WTC11 (cell line): ENCODE data around the gene ZNHIT3. TPM values are rescaled to one million over a fixed set of nuclear protein-coding genes. Genes with fewer than 3 reads are reported as not detected.
"Not testable (repeated sequence)": the region's sequence is repeated elsewhere in the genome, so short reads cannot be mapped to it uniquely, and the experiment has no call there.

Experiments used
- ATAC-seq: fragments of 200-7000 bp; cut with Tn5 transposase; 2 replicates; pipeline ENCODE4 v1.10.0; 2021; ENCODE audit warnings: mild to moderate bottlenecking, moderate library complexity
- CTCF ChIA-PET: fragments of 300-600 bp; sonication (Branson Sonifier 250); formaldehyde crosslinking; loops from one replicate; lab custom pipeline; 2021; ENCODE audit warnings: antibody characterized with exemption; lab: Charles Lee
- POLR2A ChIA-PET: fragments of 350-600 bp; sonication (Branson Sonifier 250); formaldehyde crosslinking; loops from one replicate; lab custom pipeline; 2021; ENCODE audit warnings: antibody characterized with exemption; lab: Charles Lee
- DNase-seq: peaks from one replicate; pipeline ENCODE4 v3.0.0; 2021; ENCODE audit warnings: low spot score
- H3K27ac Mint-ChIP-seq: 2 replicates; pipeline ENCODE4 v1.8.0; 2021; ENCODE audit warnings: mixed read lengths
- H3K27me3 Mint-ChIP-seq: 2 replicates; pipeline ENCODE4 v1.8.0; 2021; ENCODE audit warnings: low read depth, mild to moderate bottlenecking, moderate library complexity, mixed read lengths
- H3K36me3 Mint-ChIP-seq: 2 replicates; pipeline ENCODE4 v1.8.0; 2021; ENCODE audit warnings: mixed read lengths
- H3K4me1 Mint-ChIP-seq: 2 replicates; pipeline ENCODE4 v1.8.0; 2022; ENCODE audit warnings: mixed read lengths
- H3K4me3 Mint-ChIP-seq: 2 replicates; pipeline ENCODE4 v1.8.0; 2021; ENCODE audit warnings: mild to moderate bottlenecking, moderate library complexity, mixed read lengths
- H3K9me3 Mint-ChIP-seq: 2 replicates; pipeline ENCODE4 v1.8.0; 2021; ENCODE audit warnings: mixed read lengths
- ARID4B ChIP-seq: sonication (generic); formaldehyde crosslinking; IDR thresholded peaks from 2 replicates; pipeline ENCODE4 v1.8.0; 2023; ENCODE audit warnings: missing genetic modification reagents, mild to moderate bottlenecking, borderline replicate concordance
- ATF1 ChIP-seq: sonication (generic); formaldehyde crosslinking; IDR thresholded peaks from 2 replicates; pipeline ENCODE4 v1.8.1; 2023; ENCODE audit warnings: mild to moderate bottlenecking, moderate library complexity, missing genetic modification reagents
- CBFB ChIP-seq: sonication (generic); formaldehyde crosslinking; IDR thresholded peaks from 2 replicates; pipeline ENCODE4 v1.8.1; 2022; ENCODE audit warnings: mild to moderate bottlenecking, low read depth, missing genetic modification reagents
- GTF2I ChIP-seq: fragments of 250-450 bp; sonication (Bioruptor Pico); conservative IDR thresholded peaks from 2 replicates; pipeline ENCODE4 v1.4.0; 2021; ENCODE audit warnings: mild to moderate bottlenecking
- MYBL2 ChIP-seq: sonication (generic); formaldehyde crosslinking; IDR thresholded peaks from 2 replicates; pipeline ENCODE4 v1.8.1; 2023; ENCODE audit warnings: mild to moderate bottlenecking, moderate library complexity, missing genetic modification reagents
- NFYB ChIP-seq: sonication (generic); formaldehyde crosslinking; conservative IDR thresholded peaks from 2 replicates; pipeline ENCODE4 v1.8.0; 2022; ENCODE audit warnings: low read depth, missing genetic modification reagents
- NR3C1 ChIP-seq: sonication (generic); formaldehyde crosslinking; conservative IDR thresholded peaks from 2 replicates; pipeline ENCODE4 v1.8.1; 2023; ENCODE audit warnings: low read depth, mild to moderate bottlenecking, missing genetic modification reagents
- PRRX2 ChIP-seq: fragments of 250-450 bp; sonication (Bioruptor Pico); IDR thresholded peaks from 2 replicates; pipeline ENCODE4 v1.8.0; 2021; ENCODE audit warnings: mild to moderate bottlenecking
- USF2 ChIP-seq: sonication (generic); formaldehyde crosslinking; IDR thresholded peaks from 2 replicates; pipeline ENCODE4 v1.8.1; 2023; ENCODE audit warnings: mild to moderate bottlenecking, missing genetic modification reagents, moderate library complexity
- ZBTB21 ChIP-seq: sonication (generic); formaldehyde crosslinking; IDR thresholded peaks from 2 replicates; pipeline ENCODE4 v1.8.1; 2023; ENCODE audit warnings: mild to moderate bottlenecking, missing genetic modification reagents, borderline replicate concordance
- ZNF121 ChIP-seq: sonication (generic); formaldehyde crosslinking; IDR thresholded peaks from 2 replicates; pipeline ENCODE4 v1.8.0; 2023; ENCODE audit warnings: missing genetic modification reagents
- ZNF232 ChIP-seq: sonication (generic); formaldehyde crosslinking; IDR thresholded peaks from 2 replicates; pipeline ENCODE4 v1.8.0; 2022; ENCODE audit warnings: mild to moderate bottlenecking, missing genetic modification reagents
- ZNF396 ChIP-seq: fragments of 250-450 bp; sonication (Bioruptor Pico); IDR thresholded peaks from 2 replicates; pipeline ENCODE4 v1.8.0; 2021; ENCODE audit warnings: mild to moderate bottlenecking, moderate library complexity, borderline replicate concordance
- ZNF425 ChIP-seq: fragments of 250-450 bp; sonication (Bioruptor Pico); conservative IDR thresholded peaks from 2 replicates; pipeline ENCODE4 v1.9.0; 2021; ENCODE audit warnings: mild to moderate bottlenecking
- ZNF532 ChIP-seq: fragments of 250-450 bp; sonication (Bioruptor Pico); IDR thresholded peaks from 2 replicates; pipeline ENCODE4 v1.9.0; 2021; ENCODE audit warnings: mild to moderate bottlenecking, borderline replicate concordance
- total RNA-seq: library from RNA; stranded (reverse); gene quantifications from 3 replicates; pipeline ENCODE4 v1.2.3, GENCODE V29; 2021

Gene ZNHIT3
- total RNA-seq, 1 experiment from 2014 or later: 47.0 TPM

- no peak for TF ChIP-seq ZNF532 (CRISPR knock-in tag)
- TF ChIP-seq ZBTB21 (CRISPR knock-in tag): no peak
These were observed 20.8 kb downstream of the ZNHIT3 start (continued) for GRCh38 chr17:36507266-36507665.

GRCh38 chr17:36508439-36508838 is 22.0 kb downstream of the ZNHIT3 start:
- H3K27me3 Mint-ChIP-seq, H3K27ac Mint-ChIP-seq, H3K4me1 Mint-ChIP-seq, ATAC-seq, POLR2A ChIA-PET, DNase-seq, CTCF ChIA-PET, H3K4me3 Mint-ChIP-seq, H3K9me3 Mint-ChIP-seq: not testable (repeated sequence)
- peak; percentile 49; the same call in 1 of the 2 replicates for TF ChIP-seq GTF2I (CRISPR knock-in tag)
- TF ChIP-seq ZNF121: peak; percentile 95
- H3K36me3 Mint-ChIP-seq: peaks cover 86% of the 10 kb centered on the region

GRCh38 chr17:36509272-36509985 is 22.9 kb downstream of the ZNHIT3 start:
- POLR2A ChIA-PET: no interaction called here
- CTCF ChIA-PET: no interaction called here
- H3K4me3 Mint-ChIP-seq: no peak overlapping the region
- no peak for TF ChIP-seq NFYB
- TF ChIP-seq CBFB (CRISPR knock-in tag): no peak
- TF ChIP-seq ARID4B (CRISPR knock-in tag): no peak
- TF ChIP-seq ATF1 (CRISPR knock-in tag): no peak
- TF ChIP-seq MYBL2 (CRISPR knock-in tag): no peak
- TF ChIP-seq ZNF232 (CRISPR knock-in tag): no peak
- TF ChIP-seq PRRX2 (CRISPR knock-in tag): no peak
- no peak for TF ChIP-seq ZNF396 (CRISPR knock-in tag)
- TF ChIP-seq NR3C1 (CRISPR knock-in tag): no peak
- TF ChIP-seq ZNF425 (CRISPR knock-in tag): no peak
- TF ChIP-seq USF2 (CRISPR knock-in tag): no peak
- ATAC-seq: no peak
- H3K36me3 Mint-ChIP-seq: peaks cover 86% of the 10 kb centered on the region
- H3K9me3 Mint-ChIP-seq: no peaks in the 10 kb centered on the region
- H3K4me1 Mint-ChIP-seq: no peaks in the 10 kb centered on the region
- no peak overlapping the region; the same call in 1 of the 2 replicates for H3K27ac Mint-ChIP-seq
- no peaks in the 10 kb centered on the region for H3K27me3 Mint-ChIP-seq
- no peak for DNase-seq
